Calu3 (cell line): Measurements from ENCODE around the gene C10orf95. TPM values are rescaled to one million over a fixed set of nuclear protein-coding genes. Genes with fewer than 3 reads are reported as not detected.

Experiments used
- BruUV-seq: library from RNA; stranded (reverse); fragments of 400-500 nt; replicated peaks from 2 replicates; lab custom pipeline; 2021; lab: Mats Ljungman, UMichigan
- CTCF ChIA-PET: fragments of 300-600 bp; sonication (Branson Sonifier 250); formaldehyde crosslinking; loops from one replicate; lab custom pipeline; 2022; ENCODE audit warnings: antibody characterized with exemption; lab: Charles Lee
- DNase-seq: peaks from one replicate; pipeline ENCODE4 v3.0.0; 2022
- H3K27ac Mint-ChIP-seq: one replicate; pipeline ENCODE4 v1.8.0; 2022; ENCODE audit warnings: mixed read lengths; ENCODE audit not compliant: unreplicated experiment
- H3K27me3 Mint-ChIP-seq: one replicate; pipeline ENCODE4 v1.8.0; 2022; ENCODE audit warnings: mixed read lengths; ENCODE audit not compliant: unreplicated experiment
- H3K36me3 Mint-ChIP-seq: one replicate; pipeline ENCODE4 v1.8.0; 2022; ENCODE audit warnings: mild to moderate bottlenecking, moderate library complexity, mixed read lengths; ENCODE audit not compliant: insufficient read depth, unreplicated experiment
- H3K4me1 Mint-ChIP-seq: one replicate; pipeline ENCODE4 v1.8.0; 2022; ENCODE audit warnings: mild to moderate bottlenecking, low read depth, mixed read lengths; ENCODE audit not compliant: unreplicated experiment
- H3K4me3 Mint-ChIP-seq: one replicate; pipeline ENCODE4 v1.8.0; 2022; ENCODE audit warnings: mild to moderate bottlenecking, low read depth, moderate library complexity, mixed read lengths; ENCODE audit not compliant: unreplicated experiment
- H3K9me3 Mint-ChIP-seq: one replicate; pipeline ENCODE4 v1.8.0; 2022; ENCODE audit warnings: low read depth, mixed read lengths; ENCODE audit not compliant: unreplicated experiment
- intact Hi-C: fragments of 100-400 bp; cut with micrococcal nuclease; formaldehyde crosslinking; loops from one replicate; pipeline ENCODE4 v1.10.0; 2022; ENCODE audit not compliant: unreplicated experiment
- total RNA-seq: library from RNA; stranded (reverse); gene quantifications from 2 replicates; pipeline ENCODE4 v1.2.3, GENCODE V29; 2022
- TF ChIP-seq, protein P1 (sequence below): fragments of 200-600 bp; IDR thresholded peaks from one replicate; pipeline ENCODE4 v1.8.0; 2022; ENCODE audit warnings: antibody characterized with exemption; ENCODE audit not compliant: unreplicated experiment

The C10orf95 gene
- total RNA-seq, 1 experiment from 2014 or later, result 0.57 TPM

DNA sequence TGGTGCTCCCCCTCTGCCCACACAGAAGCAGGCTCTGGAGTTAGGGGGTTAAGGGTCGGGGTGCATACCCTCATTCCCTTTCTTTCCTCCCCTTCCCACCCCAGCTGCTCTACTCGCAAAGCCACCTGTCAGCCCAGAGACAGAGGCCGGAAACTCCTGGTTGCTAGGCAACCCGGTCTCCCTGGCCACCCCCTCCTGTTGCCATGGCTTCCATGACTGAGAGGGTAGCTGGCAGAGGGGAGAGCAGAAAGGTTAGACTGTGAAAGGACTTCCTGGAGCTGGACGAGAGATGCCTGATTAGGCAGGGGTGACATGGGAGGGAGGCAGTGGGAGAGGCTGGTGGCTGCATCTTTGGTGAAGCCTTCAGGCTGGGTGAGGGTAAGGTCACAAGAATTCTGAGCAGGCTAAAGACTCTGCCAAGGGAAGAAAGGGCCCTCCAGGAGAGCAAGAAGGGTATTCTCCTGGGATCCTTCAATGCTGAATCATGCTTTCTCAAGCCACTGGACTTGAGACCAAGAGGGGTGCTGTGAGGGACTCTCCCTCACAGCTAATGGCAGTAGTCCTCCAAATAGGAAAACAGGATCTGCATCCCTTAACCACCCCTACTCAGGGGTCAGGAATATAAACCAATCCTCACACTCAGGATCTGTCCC is 38.2 kb downstream of the C10orf95 start:
- no peak overlapping the region for H3K27ac Mint-ChIP-seq
- DNase-seq, result no peak
- BruUV-seq, result no TSS peak
- H3K36me3 Mint-ChIP-seq, result peaks cover 5% of the 10 kb centered on the region
- CTCF ChIA-PET, result interaction anchor here (1.0 to 1.6 kb wide), 2 partner anchors 9 to 10 kb away, joined by 4 to 5 read pairs; no protein-coding TSS in a partner anchor
- intact Hi-C loops, result no loop called here
- TF ChIP-seq, protein P1, sequence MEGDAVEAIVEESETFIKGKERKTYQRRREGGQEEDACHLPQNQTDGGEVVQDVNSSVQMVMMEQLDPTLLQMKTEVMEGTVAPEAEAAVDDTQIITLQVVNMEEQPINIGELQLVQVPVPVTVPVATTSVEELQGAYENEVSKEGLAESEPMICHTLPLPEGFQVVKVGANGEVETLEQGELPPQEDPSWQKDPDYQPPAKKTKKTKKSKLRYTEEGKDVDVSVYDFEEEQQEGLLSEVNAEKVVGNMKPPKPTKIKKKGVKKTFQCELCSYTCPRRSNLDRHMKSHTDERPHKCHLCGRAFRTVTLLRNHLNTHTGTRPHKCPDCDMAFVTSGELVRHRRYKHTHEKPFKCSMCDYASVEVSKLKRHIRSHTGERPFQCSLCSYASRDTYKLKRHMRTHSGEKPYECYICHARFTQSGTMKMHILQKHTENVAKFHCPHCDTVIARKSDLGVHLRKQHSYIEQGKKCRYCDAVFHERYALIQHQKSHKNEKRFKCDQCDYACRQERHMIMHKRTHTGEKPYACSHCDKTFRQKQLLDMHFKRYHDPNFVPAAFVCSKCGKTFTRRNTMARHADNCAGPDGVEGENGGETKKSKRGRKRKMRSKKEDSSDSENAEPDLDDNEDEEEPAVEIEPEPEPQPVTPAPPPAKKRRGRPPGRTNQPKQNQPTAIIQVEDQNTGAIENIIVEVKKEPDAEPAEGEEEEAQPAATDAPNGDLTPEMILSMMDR, result no peak
- peaks cover 97% of the 10 kb centered on the region for H3K27me3 Mint-ChIP-seq
- peaks cover 8% of the 10 kb centered on the region for H3K4me1 Mint-ChIP-seq
- H3K4me3 Mint-ChIP-seq, result no peak overlapping the region
- no peaks in the 10 kb centered on the region for H3K9me3 Mint-ChIP-seq

DNA sequence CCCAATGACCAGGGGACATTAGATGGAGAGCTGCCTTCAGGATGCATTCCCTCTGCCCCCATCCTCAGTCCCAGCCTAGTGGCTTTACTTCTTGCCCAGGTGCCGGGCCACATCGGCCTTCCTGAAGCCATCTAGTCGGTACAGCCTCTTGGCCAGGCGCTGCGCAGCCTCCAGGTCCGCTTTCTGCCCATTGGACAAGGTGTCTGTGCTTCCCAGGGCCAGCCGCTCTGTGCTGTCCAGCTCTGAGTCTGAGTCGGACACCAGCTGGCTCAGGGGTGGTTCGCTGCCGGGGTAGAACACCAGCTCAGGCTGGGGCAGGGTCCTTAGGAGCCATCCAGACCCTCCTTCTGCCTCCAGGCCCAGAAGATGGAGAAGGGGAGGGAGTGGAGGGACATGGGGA is 39.0 kb downstream of the C10orf95 start:
- TF ChIP-seq, protein P1, result no peak
- CTCF ChIA-PET, result interaction anchor here (1.6 kb wide), 1 partner anchor 11 kb away, joined by 4 read pairs; no protein-coding TSS in a partner anchor
- intact Hi-C loops, result no loop called here

DNA sequence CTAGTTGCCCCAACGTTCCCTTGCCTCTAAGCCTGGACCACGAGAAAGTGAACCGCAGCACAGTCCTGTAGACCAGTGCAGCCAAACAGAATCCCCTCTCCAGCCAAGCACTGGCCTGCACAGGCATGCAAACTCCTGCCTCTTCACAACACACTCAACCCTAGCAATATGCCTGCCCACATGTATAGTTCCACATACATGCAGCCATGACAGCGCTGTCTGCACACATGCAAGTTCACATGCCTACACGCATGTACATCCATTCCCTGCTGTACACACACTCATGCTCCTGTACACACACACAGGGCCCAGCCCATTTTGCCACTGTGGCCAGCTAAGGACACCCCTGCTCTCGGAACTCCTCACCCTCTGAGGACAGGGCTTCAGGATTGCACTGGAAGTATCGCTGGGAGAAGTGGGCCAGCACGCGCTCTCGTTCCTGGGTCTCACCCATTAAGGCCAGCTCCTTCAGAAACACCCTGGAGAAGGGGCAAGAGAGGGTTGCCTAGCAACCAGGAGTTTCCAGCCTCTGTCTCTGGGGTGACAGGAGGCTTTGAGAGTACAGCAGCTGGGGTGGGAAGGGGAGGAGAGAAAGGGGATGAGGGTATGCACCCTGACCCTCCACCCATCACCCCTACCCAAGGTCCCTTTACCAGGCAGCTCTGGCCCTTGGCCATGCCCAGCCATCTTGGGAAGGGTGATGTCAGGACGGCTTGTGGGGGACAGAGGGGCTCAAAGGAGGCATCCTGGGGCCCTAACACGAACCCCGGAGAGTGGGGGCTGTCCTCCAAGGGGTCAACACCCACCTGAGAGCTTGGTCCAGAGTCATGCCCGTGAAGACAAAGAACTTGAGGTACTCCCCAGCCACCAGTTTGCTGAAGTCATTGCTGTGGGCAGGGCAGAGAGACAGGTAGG is 39.7 kb downstream of the C10orf95 start:
- TF ChIP-seq, protein P1, result no peak
- no peak overlapping the region for H3K4me3 Mint-ChIP-seq
- H3K27me3 Mint-ChIP-seq, result peaks cover 93% of the 10 kb centered on the region
- peaks cover 5% of the 10 kb centered on the region for H3K36me3 Mint-ChIP-seq
- BruUV-seq, result no TSS peak
- no peak for DNase-seq
- intact Hi-C loops, result no loop called here
- CTCF ChIA-PET, result no interaction called here
- no peak overlapping the region for H3K27ac Mint-ChIP-seq
- no peaks in the 10 kb centered on the region for H3K9me3 Mint-ChIP-seq
- peaks cover 8% of the 10 kb centered on the region for H3K4me1 Mint-ChIP-seq

More for the DNA sequence above, 39.0 kb downstream of the C10orf95 start:
- H3K9me3 Mint-ChIP-seq, result no peaks in the 10 kb centered on the region
- peaks cover 5% of the 10 kb centered on the region for H3K36me3 Mint-ChIP-seq
- no peak for DNase-seq
- H3K27me3 Mint-ChIP-seq, result peaks cover 97% of the 10 kb centered on the region
- H3K4me3 Mint-ChIP-seq, result no peak overlapping the region
- BruUV-seq, result no TSS peak
- peaks cover 8% of the 10 kb centered on the region for H3K4me1 Mint-ChIP-seq
- no peak overlapping the region for H3K27ac Mint-ChIP-seq

GRCh38 chr10:102410429-102411073 is 40.8 kb downstream of the C10orf95 start:
- Mint-ChIP-seq H3K4me1 (no peaks in the 10 kb centered on the region), H3K27me3 (peaks cover 82% of the 10 kb centered on the region), H3K36me3 (peaks cover 7% of the 10 kb centered on the region), H3K4me3 (no peak overlapping the region), H3K9me3 (no peaks in the 10 kb centered on the region), H3K27ac (no peak overlapping the region)
- no TSS peak for BruUV-seq
- intact Hi-C loops, result no loop called here
- TF ChIP-seq, protein P1, result no peak
- no peak for DNase-seq
- CTCF ChIA-PET, result no interaction called here
